ENCODE data around the gene MEGF9. TPM values are rescaled to one million over a fixed set of nuclear protein-coding genes. Genes with fewer than 3 reads are reported as not detected.

The MEGF9 gene
- total and polyA plus RNA-seq, 2 donors (not counting 1 experiment from before 2014, with no cell fraction given), result 3.5 to 11.3 TPM

DNA sequence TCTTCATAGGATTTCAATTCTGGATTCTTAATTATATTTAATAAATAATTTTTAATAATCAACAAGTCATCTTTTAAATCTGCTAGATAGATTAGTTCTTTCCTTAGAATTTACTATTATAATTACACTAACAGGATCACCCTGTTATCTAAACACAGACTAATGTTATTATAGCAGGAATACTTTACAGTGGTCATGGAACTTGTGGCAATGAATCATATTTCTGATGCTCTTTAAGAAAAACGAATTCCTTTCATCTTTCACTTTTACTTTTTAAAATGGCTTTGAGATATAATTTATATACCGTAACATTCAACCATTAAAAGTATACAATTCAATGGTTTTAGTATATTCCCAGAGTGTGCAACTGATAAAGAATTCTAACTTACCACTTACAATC lies 104.6 kb downstream of the MEGF9 start:
- no peaks in the 10 kb centered on the region for H3K27me3 Mint-ChIP-seq
- no peaks in the 10 kb centered on the region for H3K27me3 ChIP-seq (replicated peaks in 1 of 4; ENCODE audit: control extremely low read depth in 1 of 4, control insufficient read depth in 3 of 4, insufficient read depth in 4 of 4, low read length in 3 of 4)
- no CpG with 5 or more reads among the region's 2 CpGs for WGBS (ENCODE audit: insufficient coverage)
- no peaks in the 10 kb centered on the region for H3K9me3 Mint-ChIP-seq (ENCODE audit: insufficient read depth)
- H3K27ac ChIP-seq (ENCODE audit: low read length in 2 of 2), result no peak overlapping the region
- no peaks in the 10 kb centered on the region for H4K20me1 ChIP-seq (ENCODE audit: control insufficient read depth, insufficient read depth, low read length, poor library complexity, severe bottlenecking)
- intact Hi-C loops (cut with micrococcal nuclease), result no loop called here
- POLR2A ChIA-PET, result no interaction called here
- CTCF ChIA-PET, result interaction anchor here (1.0 kb wide), 1 partner anchor 10 kb away, joined by 5 read pairs; no protein-coding TSS in a partner anchor
- H3K4me3 ChIP-seq (ENCODE audit: control extremely low read depth in 1 of 5, extremely low read depth in 1 of 5, insufficient read depth in 1 of 5, low read depth in 2 of 5, low read length in 4 of 5), result no peak overlapping the region
- no peaks in the 10 kb centered on the region for H3K4me1 Mint-ChIP-seq
- no peak for DNase-seq
- no peak overlapping the region for H3K9ac ChIP-seq (ENCODE audit: low read length)
- no peak for TF ChIP-seq EZH2 (IDR thresholded peaks at IDR 0.05; ENCODE audit: borderline replicate concordance, insufficient read depth, low read depth, low read length, poor library complexity, severe bottlenecking)
- TF ChIP-seq, protein P1, sequence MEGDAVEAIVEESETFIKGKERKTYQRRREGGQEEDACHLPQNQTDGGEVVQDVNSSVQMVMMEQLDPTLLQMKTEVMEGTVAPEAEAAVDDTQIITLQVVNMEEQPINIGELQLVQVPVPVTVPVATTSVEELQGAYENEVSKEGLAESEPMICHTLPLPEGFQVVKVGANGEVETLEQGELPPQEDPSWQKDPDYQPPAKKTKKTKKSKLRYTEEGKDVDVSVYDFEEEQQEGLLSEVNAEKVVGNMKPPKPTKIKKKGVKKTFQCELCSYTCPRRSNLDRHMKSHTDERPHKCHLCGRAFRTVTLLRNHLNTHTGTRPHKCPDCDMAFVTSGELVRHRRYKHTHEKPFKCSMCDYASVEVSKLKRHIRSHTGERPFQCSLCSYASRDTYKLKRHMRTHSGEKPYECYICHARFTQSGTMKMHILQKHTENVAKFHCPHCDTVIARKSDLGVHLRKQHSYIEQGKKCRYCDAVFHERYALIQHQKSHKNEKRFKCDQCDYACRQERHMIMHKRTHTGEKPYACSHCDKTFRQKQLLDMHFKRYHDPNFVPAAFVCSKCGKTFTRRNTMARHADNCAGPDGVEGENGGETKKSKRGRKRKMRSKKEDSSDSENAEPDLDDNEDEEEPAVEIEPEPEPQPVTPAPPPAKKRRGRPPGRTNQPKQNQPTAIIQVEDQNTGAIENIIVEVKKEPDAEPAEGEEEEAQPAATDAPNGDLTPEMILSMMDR (IDR thresholded peaks at IDR 0.05), result no peak
- no peak overlapping the region for H3K4me3 Mint-ChIP-seq
- H3K36me3 ChIP-seq (replicated peaks in 1 of 2; ENCODE audit: control extremely low read depth in 1 of 2, control insufficient read depth in 1 of 2, extremely low read depth in 1 of 2, insufficient read depth in 2 of 2, low read length in 1 of 2), result peaks cover 0 to 10% of the 10 kb centered on the region in 2 experiments
- no peak overlapping the region for H3K4me2 ChIP-seq (replicated peaks; ENCODE audit: low read depth, low read length, poor library complexity, severe bottlenecking)
- no peak for ATAC-seq (ENCODE audit: low read depth)
- H3K9me3 ChIP-seq (ENCODE audit: control extremely low read depth in 1 of 3, control insufficient read depth in 2 of 3, insufficient read depth in 1 of 3, low read length in 2 of 3), result no peaks in the 10 kb centered on the region
- H2AFZ ChIP-seq (ENCODE audit: insufficient read depth, low read depth, low read length, poor library complexity, severe bottlenecking), result no peak overlapping the region
- no peak overlapping the region for H3K27ac Mint-ChIP-seq
- no peaks in the 10 kb centered on the region for H3K79me2 ChIP-seq (ENCODE audit: control insufficient read depth, insufficient read depth, low read length)
- H3K4me1 ChIP-seq (ENCODE audit: control insufficient read depth in 2 of 2, insufficient read depth in 2 of 2, low read length in 2 of 2), result no peaks in the 10 kb centered on the region

DNA sequence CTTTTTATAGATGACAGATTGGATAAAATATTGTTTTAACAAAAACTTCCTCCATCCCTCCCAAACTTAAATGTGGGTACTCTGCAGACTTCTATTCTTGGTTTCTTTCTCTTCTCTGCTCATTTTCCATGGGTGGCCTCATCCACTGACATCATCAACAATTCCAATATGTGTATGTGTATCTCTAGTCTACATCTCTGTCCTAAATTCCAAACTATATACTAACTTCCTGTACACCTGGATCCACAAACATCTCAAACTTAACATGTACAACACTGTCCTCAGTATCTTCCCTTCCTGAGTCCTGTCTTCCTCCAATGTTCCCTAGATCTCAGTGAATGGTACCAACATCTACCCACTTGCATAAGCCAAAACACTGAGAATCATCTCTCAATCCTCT lies 105.8 kb downstream of the MEGF9 start:
- Histone ChIP-seq H3K79me2 (ENCODE audit: control insufficient read depth, insufficient read depth, low read length) (no peaks in the 10 kb centered on the region), H3K9ac (ENCODE audit: low read length) (no peak overlapping the region), H4K20me1 (ENCODE audit: control insufficient read depth, insufficient read depth, low read length, poor library complexity, severe bottlenecking) (no peaks in the 10 kb centered on the region), H3K27me3 (replicated peaks in 1 of 4; ENCODE audit: control extremely low read depth in 1 of 4, control insufficient read depth in 3 of 4, insufficient read depth in 4 of 4, low read length in 3 of 4) (no peaks in the 10 kb centered on the region), H3K4me3 (ENCODE audit: control extremely low read depth in 1 of 5, extremely low read depth in 1 of 5, insufficient read depth in 1 of 5, low read depth in 2 of 5, low read length in 4 of 5) (no peak overlapping the region), H2AFZ (ENCODE audit: insufficient read depth, low read depth, low read length, poor library complexity, severe bottlenecking) (no peak overlapping the region), H3K27ac (ENCODE audit: low read length in 2 of 2) (no peak overlapping the region), H3K9me3 (ENCODE audit: control extremely low read depth in 1 of 3, control insufficient read depth in 2 of 3, insufficient read depth in 1 of 3, low read length in 2 of 3) (no peaks in the 10 kb centered on the region), H3K4me2 (replicated peaks; ENCODE audit: low read depth, low read length, poor library complexity, severe bottlenecking) (no peak overlapping the region), H3K4me1 (ENCODE audit: control insufficient read depth in 2 of 2, insufficient read depth in 2 of 2, low read length in 2 of 2) (no peaks in the 10 kb centered on the region), H3K36me3 (replicated peaks in 1 of 2; ENCODE audit: control extremely low read depth in 1 of 2, control insufficient read depth in 1 of 2, extremely low read depth in 1 of 2, insufficient read depth in 2 of 2, low read length in 1 of 2) (peaks cover 0 to 11% of the 10 kb centered on the region in 2 experiments)
- no peaks in the 10 kb centered on the region for H3K27me3 Mint-ChIP-seq
- H3K27ac Mint-ChIP-seq, result no peak overlapping the region
- intact Hi-C loops (cut with micrococcal nuclease), result no loop called here
- no peaks in the 10 kb centered on the region for H3K9me3 Mint-ChIP-seq (ENCODE audit: insufficient read depth)
- no peaks in the 10 kb centered on the region for H3K4me1 Mint-ChIP-seq
- POLR2A ChIA-PET, result no interaction called here
- no peak overlapping the region for H3K4me3 Mint-ChIP-seq
- CTCF ChIA-PET, result no interaction called here
- ATAC-seq (ENCODE audit: low read depth) (no peak), DNase-seq (no peak)
- TF ChIP-seq EZH2 (IDR thresholded peaks at IDR 0.05; ENCODE audit: borderline replicate concordance, insufficient read depth, low read depth, low read length, poor library complexity, severe bottlenecking), result no peak
- TF ChIP-seq, protein P1 (IDR thresholded peaks at IDR 0.05), result no peak
